Measurements from ENCODE around the gene RPSA.
A peak's percentile ranks its signal among the peaks of the same experiment; 100 is the strongest.
"Not testable (repeated sequence)": the region's sequence is repeated elsewhere in the genome, so short reads cannot be mapped to it uniquely, and the experiment has no call there.

Gene RPSA

DNA sequence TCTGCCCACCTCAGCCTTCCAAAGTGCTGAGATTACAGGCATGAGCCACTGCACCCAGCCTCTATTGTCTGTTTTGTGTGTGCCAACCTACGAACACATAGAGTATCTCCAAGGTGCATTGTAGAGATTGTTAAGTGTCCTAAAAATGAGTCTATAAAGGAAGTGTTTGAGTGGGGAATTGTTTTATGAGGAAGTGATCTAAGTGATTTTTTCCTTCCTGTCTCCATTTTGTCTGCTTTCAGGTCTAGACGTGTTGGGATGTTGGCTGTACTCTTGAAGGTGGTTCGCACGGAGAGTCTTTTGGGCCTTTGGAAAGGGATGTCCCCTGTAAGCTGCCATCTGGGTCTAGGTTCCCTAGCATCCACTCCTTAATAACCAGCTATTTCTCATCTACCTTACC lies 16.3 kb upstream of the RPSA start:
- no peak for DNase-seq

DNA sequence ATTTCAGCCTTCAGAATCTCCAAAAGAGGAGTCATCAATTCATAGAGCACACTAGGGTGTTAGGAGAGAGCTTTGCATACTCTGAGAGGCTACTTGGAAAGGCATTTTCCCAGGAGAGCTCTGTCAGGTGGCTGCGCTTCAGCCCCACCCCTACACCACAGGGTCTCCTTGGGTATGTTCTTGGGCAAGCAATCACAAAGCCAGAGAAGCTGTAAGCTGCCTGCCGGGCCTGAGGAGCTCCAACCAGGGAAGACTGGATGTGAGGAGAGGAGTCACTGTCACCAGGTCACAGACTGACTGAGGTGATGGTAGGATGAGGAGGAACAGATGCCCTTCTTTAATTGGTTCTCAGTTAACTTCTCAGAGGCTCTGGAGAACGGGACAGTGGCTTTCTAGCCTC lies 9.8 kb upstream of the RPSA start:
- DNase-seq = no peak

DNA sequence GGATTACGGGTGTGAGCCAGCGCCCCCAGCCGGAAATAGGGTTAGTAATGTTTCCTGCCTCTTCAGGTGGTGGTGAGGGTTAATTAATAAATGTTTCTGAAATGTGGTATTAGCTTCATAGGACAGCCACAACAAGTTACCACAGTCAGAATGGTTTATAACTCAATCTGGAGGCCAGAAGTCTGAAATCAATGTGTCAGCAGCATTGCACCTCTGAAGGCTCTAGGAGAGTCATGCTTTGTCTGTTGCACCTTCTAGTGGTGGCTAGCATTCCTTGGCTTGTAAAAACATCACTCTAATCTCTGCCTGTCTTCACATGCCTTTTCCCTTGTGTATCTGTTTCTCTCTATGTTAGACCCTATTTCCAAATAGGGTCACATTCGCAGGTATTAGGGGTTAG lies 7.8 kb upstream of the RPSA start:
- DNase-seq = no peak

DNA sequence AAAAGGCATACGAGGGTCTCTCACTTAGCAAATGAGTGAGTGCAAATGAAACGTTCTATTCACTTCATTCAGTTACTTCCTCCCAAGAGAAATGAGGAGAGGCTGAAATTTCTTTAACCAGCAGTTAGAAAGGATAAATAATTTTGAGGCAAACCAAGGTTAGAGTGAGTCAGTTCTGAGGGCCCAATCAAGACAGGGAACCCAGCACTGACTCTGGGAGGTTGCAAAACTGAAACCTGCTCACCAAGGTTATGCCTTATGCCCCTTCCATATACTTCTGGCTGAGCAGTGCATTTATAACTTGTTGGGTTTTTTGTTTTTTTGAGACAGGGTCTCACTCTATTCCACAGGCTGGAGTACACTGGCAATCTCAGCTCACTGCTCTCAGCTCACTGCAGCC lies 4.5 kb upstream of the RPSA start:
- no peak for DNase-seq

DNA sequence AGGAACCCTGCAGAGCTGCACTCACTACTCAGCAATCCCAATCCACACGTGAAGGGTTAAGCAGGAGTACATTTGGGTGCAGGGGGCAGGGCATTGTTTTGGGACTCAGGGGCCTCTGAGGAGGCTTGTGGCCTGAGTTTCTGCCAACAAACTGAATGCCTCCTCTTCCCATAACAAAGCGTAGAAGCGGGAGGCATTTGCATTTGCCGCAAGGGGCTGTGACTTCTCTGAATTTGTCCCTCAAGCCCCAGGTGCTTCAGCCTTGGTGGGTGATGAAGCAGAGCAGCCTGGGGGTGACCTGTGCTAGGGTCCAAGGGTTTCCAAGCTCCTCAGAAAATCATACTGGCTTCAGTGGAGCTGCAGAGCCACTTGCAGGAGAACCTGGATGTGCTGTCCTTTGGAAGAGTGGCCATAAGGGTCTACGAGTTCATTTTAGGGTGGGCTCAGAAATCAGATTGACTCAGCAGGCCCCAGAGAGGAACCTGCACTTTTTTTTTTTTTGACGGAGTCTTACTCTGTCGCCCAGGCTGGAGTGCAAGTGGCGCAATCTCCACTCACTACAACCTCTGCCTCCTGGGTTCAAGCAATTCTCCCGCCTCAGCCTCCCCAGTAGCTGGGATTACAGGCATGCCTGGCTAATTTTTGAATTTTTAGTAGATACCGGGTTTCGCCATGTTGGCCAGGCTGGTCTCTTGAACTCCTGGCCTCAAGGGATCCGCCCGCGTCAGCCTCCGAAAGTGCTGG lies 1.4 kb upstream of the RPSA start:
- no peak for DNase-seq

DNA sequence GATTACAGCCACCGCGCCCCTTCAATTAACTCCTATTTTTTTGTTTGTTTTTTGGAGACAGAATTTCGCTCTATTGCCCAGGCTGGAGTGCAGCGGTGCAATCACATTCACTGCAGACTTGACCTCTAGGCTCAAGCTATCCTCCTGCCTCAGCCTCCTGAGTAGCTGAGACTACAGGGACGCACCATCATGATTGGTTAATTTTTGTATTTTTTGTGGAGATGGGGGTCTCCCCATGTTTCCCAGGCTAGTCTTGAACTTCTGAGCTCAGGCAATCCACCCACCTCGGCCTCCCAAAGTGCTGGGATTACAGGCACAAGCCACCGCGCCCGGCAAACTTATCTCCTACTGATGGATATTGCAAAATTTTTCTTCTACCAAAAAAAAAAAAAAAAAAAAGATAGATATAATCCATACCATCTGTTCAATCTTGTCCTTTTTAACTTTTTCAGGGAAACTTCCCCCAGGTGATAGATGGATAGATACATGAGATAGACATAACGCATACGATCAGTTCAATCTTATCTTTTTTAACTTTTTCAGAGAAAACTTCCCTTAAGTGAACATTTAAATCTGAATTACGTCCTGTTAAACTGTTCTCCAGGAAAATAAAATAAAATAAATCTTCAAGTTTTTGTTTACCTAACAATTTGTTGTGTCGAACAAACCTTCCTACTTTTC lies 693 bp upstream of the RPSA start:
- no peak for DNase-seq

DNA sequence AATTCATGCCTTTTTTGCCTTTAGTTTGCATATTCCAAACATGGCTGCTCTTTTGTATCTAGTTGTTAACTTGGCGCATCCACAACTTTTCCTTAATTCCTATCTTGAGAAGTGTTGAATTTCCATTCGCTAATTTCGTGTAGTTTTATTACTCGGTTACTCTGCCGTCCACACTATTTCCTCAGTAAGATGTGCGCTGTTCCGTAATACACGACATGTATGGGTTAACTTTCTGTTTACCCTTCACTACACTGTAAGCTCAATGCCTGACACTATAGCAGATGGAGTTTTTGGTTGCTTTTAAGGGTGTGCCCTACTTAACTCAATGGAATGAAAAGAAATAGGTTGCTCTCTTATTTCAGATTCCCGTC lies 724 bp downstream of the RPSA start:
- DNase-seq = no peak

DNA sequence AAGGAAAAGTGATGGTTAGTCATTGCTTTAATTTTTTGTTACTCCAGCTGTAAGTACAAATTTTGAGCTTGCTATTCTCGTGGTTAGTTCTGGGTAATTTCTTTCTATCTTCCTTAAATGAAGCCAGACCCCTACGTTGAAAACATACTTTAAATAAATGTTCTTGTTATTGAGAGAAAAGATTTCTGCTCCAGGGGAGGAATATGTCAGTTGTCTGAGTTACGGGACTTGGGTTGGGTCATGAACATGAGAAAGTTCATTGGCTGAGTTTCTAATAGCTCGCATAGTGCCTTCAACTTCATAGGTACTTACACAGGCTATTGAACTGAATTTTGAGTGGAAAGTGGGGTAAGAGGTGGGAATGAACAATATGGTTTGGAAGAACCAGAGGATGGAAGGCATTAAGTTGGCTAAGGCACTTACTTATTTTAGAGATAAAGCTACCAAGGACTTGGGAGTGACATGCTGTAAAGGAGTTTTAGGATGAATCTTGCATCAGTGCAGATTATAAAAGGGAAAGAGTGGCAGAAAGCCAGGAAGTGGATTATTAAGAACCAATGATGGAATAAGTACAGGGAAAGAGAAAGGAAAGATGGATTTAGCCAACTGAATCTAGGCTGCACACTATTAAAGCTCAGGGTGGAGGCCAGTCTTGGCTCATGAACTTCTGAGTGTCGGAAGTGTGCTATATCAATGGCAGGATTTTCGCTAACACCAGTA lies 1.4 kb downstream of the RPSA start:
- DNase-seq = no peak

DNA sequence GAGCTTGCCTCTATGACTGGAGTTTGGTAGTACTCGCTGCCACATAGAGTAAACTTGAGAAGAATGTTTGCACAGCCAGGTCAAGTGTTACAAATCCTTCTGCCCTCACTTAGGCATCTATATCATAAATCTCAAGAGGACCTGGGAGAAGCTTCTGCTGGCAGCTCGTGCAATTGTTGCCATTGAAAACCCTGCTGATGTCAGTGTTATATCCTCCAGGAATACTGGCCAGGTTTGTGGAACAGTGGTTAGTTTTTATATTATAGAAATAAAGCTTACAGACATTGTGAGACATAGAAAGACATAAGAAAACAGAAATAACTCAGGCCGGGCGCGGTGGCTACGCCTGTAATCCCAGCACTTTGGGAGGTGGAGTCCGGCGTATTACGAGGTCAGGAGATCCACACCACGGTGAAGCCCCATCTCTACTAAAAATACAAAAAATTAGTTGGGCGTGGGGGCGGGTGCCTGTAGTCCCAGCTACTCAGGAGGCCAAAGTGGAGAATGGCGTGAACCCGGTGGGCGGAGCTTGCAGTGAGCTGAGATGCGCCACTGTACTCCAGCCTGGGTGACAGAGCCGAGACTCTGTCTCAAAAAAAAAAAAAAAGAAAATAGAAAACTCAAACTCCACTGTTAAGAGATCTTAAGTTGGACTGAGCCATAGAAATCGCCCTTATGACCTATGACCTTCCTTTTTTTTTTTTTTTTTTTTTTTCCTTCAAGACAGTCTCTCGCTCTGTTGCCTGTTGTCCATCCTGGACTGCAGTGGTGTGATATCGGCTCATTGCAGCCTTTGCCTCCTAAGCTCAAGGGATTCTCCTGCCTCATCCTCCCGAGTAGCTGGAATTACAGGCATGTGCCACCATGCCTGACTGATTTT lies 2.2 kb downstream of the RPSA start:
- no peak for DNase-seq

DNA sequence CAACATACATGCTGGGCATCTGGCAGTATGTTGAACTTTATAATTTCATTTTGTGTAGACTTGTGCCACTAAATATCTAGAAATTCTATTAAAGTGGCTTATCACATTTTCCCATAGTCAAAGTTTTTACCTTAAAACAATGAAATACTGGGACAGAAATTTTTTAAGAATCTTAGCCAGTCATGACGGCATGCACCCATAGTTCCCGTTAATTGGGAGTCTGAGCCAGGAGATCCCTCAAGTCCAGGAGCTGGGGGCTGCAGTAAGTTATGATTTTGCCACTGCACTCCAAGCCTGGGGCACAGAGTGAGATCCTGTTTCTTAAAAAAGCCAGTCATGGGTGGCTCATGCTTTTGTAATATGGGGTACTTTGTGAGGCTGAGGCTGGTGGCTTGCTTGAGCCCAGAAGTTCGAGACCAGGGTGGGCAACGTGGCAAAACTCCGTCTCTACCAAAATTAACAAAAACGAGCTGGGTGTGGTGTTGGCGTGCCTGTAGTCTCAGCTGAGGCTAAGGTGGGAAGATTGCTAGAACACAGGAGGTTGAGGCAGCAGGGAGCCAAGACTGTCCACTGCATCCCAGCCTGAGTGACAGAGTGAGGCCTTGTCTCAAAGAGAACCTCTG lies 3.1 kb downstream of the RPSA start:
- no peak for DNase-seq

DNA sequence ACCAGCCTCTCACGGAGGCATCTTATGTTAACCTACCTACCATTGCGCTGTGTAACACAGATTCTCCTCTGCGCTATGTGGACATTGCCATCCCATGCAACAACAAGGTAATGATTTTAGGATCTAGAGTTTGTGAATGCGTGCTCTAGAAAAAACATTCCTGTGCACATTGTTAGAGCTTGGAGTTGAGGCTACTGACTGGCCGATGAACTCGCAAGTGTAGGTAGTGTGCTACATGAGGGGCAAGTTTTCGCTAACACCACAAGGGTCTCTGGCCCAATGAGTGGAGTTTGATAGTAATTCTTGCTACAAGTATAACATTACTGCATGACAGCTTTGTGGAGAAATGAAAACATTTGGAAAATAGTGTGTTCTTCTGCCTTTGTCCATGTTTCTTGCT lies 4.4 kb downstream of the RPSA start:
- DNase-seq = no peak

DNA sequence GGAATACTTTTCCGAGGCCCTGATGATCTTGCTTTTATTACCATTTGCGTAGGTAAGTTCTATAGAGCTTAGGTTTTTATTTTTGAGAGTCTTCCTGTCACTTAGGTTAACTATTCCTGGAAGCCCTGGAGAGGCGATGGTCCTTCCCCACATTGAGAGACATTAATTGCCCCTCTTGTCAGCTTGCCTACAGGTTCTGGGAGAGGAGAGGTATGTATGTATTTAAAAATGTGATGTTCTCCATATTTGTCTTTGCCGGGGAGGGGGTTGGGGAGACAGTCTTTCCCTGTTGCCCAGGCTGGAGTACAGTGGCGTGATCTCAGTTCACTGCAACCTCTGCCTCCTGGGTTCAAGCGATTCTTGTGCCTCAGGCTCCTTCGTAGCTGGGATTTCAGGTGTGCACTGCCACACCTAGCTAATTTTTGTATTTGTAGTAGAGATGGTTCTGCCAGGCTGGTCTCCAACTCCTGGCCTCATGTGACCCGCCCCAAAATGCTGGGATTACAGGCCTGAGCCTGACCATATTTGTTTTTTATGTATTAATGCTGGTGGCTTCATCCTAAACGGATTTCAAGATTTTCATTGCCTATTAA lies 6.2 kb downstream of the RPSA start:
- DNase-seq = no peak

DNA sequence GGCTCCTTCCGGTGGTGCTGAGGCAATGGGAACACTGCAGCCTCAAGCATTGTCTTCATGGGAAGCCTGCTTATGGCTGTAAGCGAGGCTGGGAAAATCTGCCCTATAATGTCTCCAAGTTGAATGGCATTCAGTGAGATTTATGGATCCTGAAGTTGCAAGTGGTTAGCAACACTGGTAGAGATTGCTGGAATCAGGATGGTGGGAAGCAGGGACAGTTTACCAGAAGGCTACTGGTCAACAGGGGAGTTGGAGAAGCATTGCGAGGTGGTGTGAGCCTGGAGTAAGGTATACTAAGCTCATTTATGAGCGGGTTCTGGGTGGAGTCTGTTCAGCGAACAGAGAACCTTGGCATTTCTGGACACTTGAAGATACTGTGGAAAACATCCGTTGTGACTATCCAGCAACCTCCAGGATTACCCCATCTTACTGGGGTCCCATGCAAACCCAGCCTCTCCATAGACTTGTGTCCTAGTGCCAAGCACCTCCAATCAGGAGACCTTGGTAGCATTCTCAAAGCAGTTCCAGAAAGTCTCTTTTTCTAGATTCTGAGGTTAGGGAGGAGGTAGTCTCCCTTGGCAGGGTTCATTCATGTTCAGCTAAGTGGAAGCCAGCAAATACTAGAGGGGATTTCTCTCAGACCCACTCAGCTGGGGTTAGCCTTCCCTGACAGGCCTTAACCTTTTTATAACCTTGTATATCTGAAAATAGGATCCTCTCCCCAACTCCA lies 7.3 kb downstream of the RPSA start:
- DNase-seq = no peak

DNA sequence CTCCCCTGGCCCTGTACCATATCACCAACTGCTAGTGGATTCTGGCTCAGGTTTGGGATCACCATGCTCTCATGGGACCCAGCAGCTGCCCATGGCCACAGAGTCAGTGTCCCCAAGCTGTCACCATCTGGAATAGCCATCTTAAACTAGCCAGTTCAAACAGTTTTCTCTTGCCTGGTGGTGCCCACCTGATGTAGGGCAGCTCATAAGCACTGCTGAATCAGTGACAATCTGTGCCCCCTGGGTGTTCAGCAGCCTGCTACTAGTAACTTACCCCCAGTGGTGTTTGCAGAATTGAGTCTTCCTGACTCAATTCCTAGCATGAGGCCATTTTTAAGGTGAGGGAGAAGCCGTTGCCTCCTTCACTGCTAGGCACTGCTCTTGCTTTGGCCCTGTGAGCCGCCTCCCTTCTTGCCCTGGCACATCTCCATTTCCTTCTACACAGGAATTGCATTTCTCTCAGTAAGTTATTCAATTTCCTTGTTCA lies 7.9 kb downstream of the RPSA start:
- DNase-seq = peak; percentile 8

DNA sequence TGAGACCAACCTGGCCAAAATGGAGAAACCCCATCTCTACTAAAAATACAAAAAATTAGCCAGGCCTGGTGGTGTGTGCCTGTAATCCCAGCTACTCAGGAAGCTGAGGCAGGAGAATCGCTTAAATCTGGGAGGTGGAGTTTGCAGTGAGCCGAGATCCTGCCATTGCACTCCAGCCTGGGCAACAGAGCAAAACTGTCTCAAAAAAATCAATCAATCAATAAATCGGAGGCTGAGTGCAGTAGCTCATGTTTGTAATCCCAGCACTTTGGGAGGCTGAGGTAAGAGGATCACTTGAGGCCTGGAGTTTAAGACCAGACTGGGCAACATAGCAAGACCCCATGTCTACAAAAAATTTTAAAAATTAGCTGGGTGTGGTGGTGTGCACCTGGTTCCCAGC lies 8.8 kb downstream of the RPSA start:
- not testable (repeated sequence) for DNase-seq

DNA sequence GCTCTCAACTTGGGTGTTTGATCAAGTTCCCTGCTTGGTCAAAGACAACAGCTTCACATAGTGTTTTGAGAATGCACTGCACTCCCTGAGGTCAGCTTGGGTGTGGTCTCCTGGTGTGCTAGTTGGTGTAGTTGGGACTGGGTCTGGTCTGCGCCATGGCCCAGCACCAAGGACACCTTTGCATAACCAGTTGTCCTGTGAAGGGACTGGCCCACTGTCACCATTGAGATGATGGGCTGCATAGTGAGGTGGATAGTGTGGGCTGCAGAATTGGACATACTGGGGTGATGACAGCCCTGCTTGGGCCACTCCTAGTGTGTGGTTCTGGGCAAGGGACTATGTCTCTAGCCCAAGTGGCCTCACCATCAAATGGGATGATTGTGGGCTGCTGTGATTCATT lies 9.5 kb downstream of the RPSA start:
- DNase-seq = no peak

DNA sequence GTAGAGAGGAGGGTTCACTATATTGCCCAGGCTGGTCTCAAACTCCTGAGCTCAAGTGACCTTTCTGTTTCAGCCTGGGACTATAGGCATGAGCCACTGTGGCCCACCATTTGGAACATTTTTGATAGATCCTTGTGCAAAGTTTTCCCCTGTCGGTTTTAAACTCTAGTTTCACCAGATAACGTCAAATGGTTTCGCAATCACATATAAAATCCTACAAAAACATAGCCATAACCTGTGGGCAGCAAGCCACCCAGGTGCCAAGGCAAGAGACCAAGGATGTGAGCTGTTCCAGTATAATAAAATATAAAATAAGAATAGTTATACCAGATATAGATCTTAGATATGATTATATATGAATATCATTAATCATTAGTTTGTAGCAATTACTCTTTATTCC lies 10.5 kb downstream of the RPSA start:
- DNase-seq = not testable (repeated sequence)

DNA sequence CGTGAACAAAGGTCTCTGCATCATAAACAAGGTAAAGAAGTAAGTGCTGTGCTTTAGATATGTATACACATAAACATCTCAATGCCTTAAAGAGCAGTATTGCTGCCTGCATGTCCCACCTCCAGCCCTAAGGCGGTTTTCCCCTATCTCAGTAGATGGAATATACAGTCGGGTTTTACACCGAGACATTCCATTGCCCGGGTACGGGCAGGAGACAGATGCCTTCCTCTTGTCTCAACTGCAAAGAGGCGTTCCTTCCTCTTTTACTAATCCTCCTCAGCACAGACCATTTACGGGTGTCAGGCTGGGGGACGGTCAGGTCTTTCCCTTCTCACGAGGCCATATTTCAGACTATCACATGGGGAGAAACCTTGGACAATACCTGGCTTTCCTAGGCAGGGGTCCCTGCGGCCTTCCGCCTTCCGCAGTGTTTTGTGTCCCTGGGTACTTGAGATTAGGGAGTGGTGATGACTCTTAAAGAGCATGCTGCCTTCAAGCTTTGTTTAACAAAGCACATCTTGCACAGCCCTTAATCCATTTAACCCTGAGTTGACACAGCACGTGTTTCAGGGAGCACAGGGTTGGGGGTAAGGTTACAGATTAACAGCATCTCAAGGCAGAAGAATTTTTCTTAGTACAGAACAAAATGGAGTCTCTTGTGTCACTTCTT lies 12.2 kb downstream of the RPSA start:
- DNase-seq = not testable (repeated sequence)

DNA sequence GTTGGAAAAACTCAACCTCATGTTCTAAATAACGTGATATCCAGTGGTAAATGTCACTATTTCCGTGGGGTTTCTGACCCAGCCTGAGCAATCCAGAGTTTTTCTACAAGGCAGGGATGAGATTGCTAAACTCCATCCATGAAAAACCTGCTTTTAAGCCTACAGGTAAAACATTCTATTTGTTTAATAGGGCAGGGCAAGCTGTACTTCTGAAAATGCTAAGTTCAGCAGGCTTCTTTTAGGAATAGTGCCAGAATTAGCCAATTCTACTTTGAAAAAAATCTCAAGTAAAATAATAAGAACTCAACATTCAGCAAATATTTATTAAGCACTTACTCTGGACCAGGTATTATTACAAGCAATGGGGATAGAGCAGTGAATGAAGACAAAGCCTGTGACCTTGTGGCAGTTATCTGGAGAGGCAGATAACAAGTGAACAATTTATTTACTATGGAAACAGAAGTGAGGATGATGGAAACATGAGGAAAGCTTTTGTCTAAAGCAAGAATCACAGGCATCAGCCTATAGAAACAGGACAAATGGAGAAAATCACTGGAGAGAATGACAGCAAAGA lies 13.3 kb downstream of the RPSA start:
- DNase-seq = no peak

DNA sequence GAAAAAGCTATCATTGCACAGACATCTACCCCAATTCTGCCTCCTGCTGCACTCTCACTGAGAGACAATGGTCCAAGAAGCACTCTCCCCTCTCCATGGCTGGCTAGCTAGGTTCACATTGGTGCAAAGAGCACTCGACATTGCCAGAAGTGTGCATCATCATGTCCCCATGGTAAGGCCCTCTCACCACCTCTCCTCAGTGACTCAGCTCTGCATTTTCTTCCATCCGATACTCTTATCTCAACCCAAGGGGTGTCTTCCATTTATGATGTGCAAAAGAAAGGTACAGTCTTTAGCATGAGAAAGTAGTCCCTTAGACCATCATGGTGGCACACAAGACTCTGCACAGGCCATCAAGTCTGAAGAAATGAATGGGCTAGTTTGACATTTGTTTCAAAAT lies 14.0 kb downstream of the RPSA start:
- no peak for DNase-seq

Measured in NCI-H2171 treated with DMSO at 0.1 percent for 48 hours (cell line).